Measurements from ENCODE around the gene CLEC7A. TPM values are rescaled to one million over a fixed set of nuclear protein-coding genes. Genes with fewer than 3 reads are reported as not detected.
A peak's percentile ranks its signal among the peaks of the same experiment; 100 is the strongest.

Gene CLEC7A
- polyA plus RNA-seq, 1 experiment: not detected

- H3K27me3 ChIP-seq (ENCODE audit: control insufficient read depth, insufficient read depth, low read length): no peaks in the 10 kb centered on the region
- no peak within 1 kb of the TSS for H3K4me3 ChIP-seq (ENCODE audit: low read depth, low read length)
- DNase-seq (ENCODE audit: low read depth): peak; percentile 11
- ChIA-PET POLR2A (interaction anchor here (0.6 kb wide), 1 partner anchor 65 kb away, joined by 4 read pairs; no protein-coding TSS in a partner anchor), CTCF (interaction anchor here (0.5 to 1.9 kb wide), 3 partner anchors 41 to 572 kb away, joined by 3 to 4 read pairs (median 3); no protein-coding TSS in a partner anchor)
- H3K36me3 ChIP-seq (ENCODE audit: control insufficient read depth, insufficient read depth, low read length): no peaks in the 10 kb centered on the region
- no peak for TF ChIP-seq CTCF (IDR thresholded peaks at IDR 0.05; ENCODE audit: insufficient read depth, low read depth, low read length)
Measured at GRCh38 chr12:10098791-10099190, 31.2 kb downstream of the CLEC7A start, which contains the start of gene CLEC1A. Gene CLEC1A, minus strand, starts transcription at chr12:10098985. Its CDS starts 63 bp downstream, at chr12:10098922.

- CTCF ChIA-PET: interaction anchor here (0.7 to 1.9 kb wide), 2 partner anchors 42 to 410 kb away, joined by 3 to 4 read pairs; no protein-coding TSS in a partner anchor
- POLR2A ChIA-PET: no interaction called here
- Histone ChIP-seq H3K4me3 (ENCODE audit: low read depth, low read length) (no peak overlapping the region), H3K36me3 (ENCODE audit: control insufficient read depth, insufficient read depth, low read length) (no peaks in the 10 kb centered on the region), H3K27me3 (ENCODE audit: control insufficient read depth, insufficient read depth, low read length) (no peaks in the 10 kb centered on the region)
- no peak for TF ChIP-seq CTCF (IDR thresholded peaks at IDR 0.05; ENCODE audit: insufficient read depth, low read depth, low read length)
- DNase-seq (ENCODE audit: low read depth): peak; percentile 35
Measured at GRCh38 chr12:10097521-10097920, 32.5 kb downstream of the CLEC7A start.

GRCh38 chr12:10095971-10096370 is 34.0 kb downstream of the CLEC7A start:
- Histone ChIP-seq H3K36me3 (ENCODE audit: control insufficient read depth, insufficient read depth, low read length) (no peaks in the 10 kb centered on the region), H3K4me3 (ENCODE audit: low read depth, low read length) (no peak overlapping the region), H3K27me3 (ENCODE audit: control insufficient read depth, insufficient read depth, low read length) (no peaks in the 10 kb centered on the region)
- ChIA-PET CTCF (interaction anchor here (1.0 kb wide), 1 partner anchor 8 kb away, joined by 3 read pairs; no protein-coding TSS in a partner anchor), POLR2A (no interaction called here)
- DNase-seq (ENCODE audit: low read depth): no peak
- no peak for TF ChIP-seq CTCF (IDR thresholded peaks at IDR 0.05; ENCODE audit: insufficient read depth, low read depth, low read length)

- no peak for TF ChIP-seq CTCF (IDR thresholded peaks at IDR 0.05; ENCODE audit: insufficient read depth, low read depth, low read length)
- Histone ChIP-seq H3K36me3 (ENCODE audit: control insufficient read depth, insufficient read depth, low read length) (no peaks in the 10 kb centered on the region), H3K4me3 (ENCODE audit: low read depth, low read length) (no peak overlapping the region), H3K27me3 (ENCODE audit: control insufficient read depth, insufficient read depth, low read length) (no peaks in the 10 kb centered on the region)
- ChIA-PET POLR2A (no interaction called here), CTCF (no interaction called here)
- no peak for DNase-seq (ENCODE audit: low read depth)
Measured at GRCh38 chr12:10094646-10095395, 35.2 kb downstream of the CLEC7A start.

GRCh38 chr12:10088955-10089900 is 40.8 kb downstream of the CLEC7A start:
- H3K27me3 ChIP-seq (ENCODE audit: control insufficient read depth, insufficient read depth, low read length): no peaks in the 10 kb centered on the region
- H3K36me3 ChIP-seq (ENCODE audit: control insufficient read depth, insufficient read depth, low read length): no peaks in the 10 kb centered on the region
- CTCF ChIA-PET: interaction anchor here (1.0 to 1.1 kb wide), 2 partner anchors 7 to 12 kb away, joined by 3 to 4 read pairs; no protein-coding TSS in a partner anchor
- TF ChIP-seq CTCF (IDR thresholded peaks at IDR 0.05; ENCODE audit: insufficient read depth, low read depth, low read length): no peak
- H3K4me3 ChIP-seq (ENCODE audit: low read depth, low read length): no peak overlapping the region
- POLR2A ChIA-PET: no interaction called here
- DNase-seq (ENCODE audit: low read depth): no peak
